Upper lobe of left lung (tissue), 6 donors: Measurements from ENCODE around the gene PTPRD. TPM values are rescaled to one million over a fixed set of nuclear protein-coding genes. Genes with fewer than 3 reads are reported as not detected.

Experiments
- ATAC-seq, 2 donors: fragments of 200-7000 bp; cut with Tn5 transposase; one replicate each; pipeline ENCODE4 v1.9.1; 2022; ENCODE audit warnings: mild to moderate bottlenecking in 2 of 2, moderate library complexity in 2 of 2; ENCODE audit not compliant: low FRiP score in 2 of 2
- DNase-seq, 2 donors: peaks; one replicate each; pipeline ENCODE4 v3.0.0-alpha.2; 2019 to 2020
- H3K27ac ChIP-seq, 4 donors: fragments of 200-600 bp; sonication (generic); one replicate each; pipeline ENCODE4 v1.5.1; 2016 to 2019
- H3K27me3 ChIP-seq, 4 donors: fragments of 200-600 bp; sonication (generic); one replicate each; pipeline ENCODE4 v1.5.1; 2017 to 2019
- H3K36me3 ChIP-seq, 4 donors: fragments of 200-600 bp; sonication (generic); one replicate each; pipeline ENCODE4 v1.5.1; 2016 to 2019
- H3K4me1 ChIP-seq, 4 donors: fragments of 200-600 bp; sonication (generic); one replicate each; pipeline ENCODE4 v1.5.1; 2018 to 2019
- H3K4me3 ChIP-seq, 4 donors: fragments of 200-600 bp; sonication (generic); one replicate each; pipeline ENCODE4 v1.5.1; 2017 to 2019; ENCODE audit warnings: mild to moderate bottlenecking in 2 of 4, moderate library complexity in 1 of 4
- H3K9me3 ChIP-seq, 4 donors: fragments of 200-600 bp; sonication (generic); one replicate each; pipeline ENCODE4 v1.5.1; 2018 to 2019
- EP300 ChIP-seq, 4 donors: sonication (generic); formaldehyde crosslinking; IDR thresholded peaks; one replicate each; pipeline ENCODE4 v1.5.1; 2017; ENCODE audit warnings: antibody characterized with exemption in 4 of 4, control low read depth in 2 of 4
- POLR2A ChIP-seq, 4 donors: fragments of 450-650 bp; IDR thresholded peaks; one replicate each; pipeline ENCODE4 v1.5.1; 2016 to 2017; ENCODE audit warnings: antibody characterized with exemption in 4 of 4, mild to moderate bottlenecking in 2 of 4
- POLR2AphosphoS5 ChIP-seq, 2 donors: sonication (generic); formaldehyde crosslinking; IDR thresholded peaks; one replicate each; pipeline ENCODE4 v1.5.1; 2017; ENCODE audit warnings: antibody characterized with exemption in 2 of 2
- WGBS, 2 donors: methylation state at CpG; one replicate each; pipeline ENCODE4 v1.1.5; 2017 to 2018; 5-methylcytosine and 5-hydroxymethylcytosine counted together
- total RNA-seq, 6 donors: library from RNA; depleted of rRNA in 4 of 6; stranded (reverse); fragments of >200 nt in 4 of 6; gene quantifications; one replicate each; pipeline versions ENCODE4 v1.1.0 to v1.2.1, GENCODE V29; 2016 to 2021
- TF ChIP-seq, protein P1 (sequence below), 6 experiments: fragments of 450-650 bp in 4 of 6; fragments of 200-600 bp in 2 of 6; sonication (generic) in 2 of 6; IDR thresholded peaks; one replicate each; pipeline ENCODE4 v1.5.1; 2016 to 2019; ENCODE audit warnings: antibody characterized with exemption in 6 of 6
- donor health status: DM: no; HTN: no; CAD: no; lungs with moderate emphysema.
- donor health status: DM: no; HTN: yes; CAD: no; lungs with severe emphysema.

PTPRD gene
- total RNA-seq, 6 donors from 2014 or later: 7.4 to 46.1 (median 14.5) TPM

DNA sequence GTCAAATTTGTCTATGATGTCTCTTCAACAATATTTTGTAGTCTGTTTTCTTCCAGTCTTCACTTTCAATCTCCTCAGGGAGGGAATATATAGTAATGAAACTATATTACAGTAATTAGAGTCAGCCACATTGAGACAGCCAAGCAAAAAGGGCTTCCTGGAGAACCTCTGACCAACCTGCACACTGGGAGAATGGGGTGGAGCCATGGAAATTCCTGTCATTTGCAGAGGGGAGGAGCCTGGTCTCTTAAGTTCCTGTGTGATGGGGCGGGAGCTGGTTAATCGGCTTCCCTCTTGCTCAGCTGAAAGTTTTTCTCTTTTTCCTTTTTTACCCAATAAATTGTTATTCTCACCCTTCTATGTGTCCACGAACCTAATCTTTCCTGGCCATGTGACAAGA is 1220.0 kb downstream of the PTPRD start:
- Histone ChIP-seq H3K4me1 (no peaks in the 10 kb centered on the region), H3K4me3 (no peak overlapping the region), H3K9me3 (no peaks in the 10 kb centered on the region), H3K27ac (no peak overlapping the region), H3K36me3 (no peaks in the 10 kb centered on the region), H3K27me3 (no peaks in the 10 kb centered on the region)
- WGBS, 2 donors: 87 to 91% methylated on average over 3 of the region's 3 CpGs
- no peak for TF ChIP-seq POLR2A (IDR thresholded peaks at IDR 0.05)
- DNase-seq (no peak), ATAC-seq (no peak)

DNA sequence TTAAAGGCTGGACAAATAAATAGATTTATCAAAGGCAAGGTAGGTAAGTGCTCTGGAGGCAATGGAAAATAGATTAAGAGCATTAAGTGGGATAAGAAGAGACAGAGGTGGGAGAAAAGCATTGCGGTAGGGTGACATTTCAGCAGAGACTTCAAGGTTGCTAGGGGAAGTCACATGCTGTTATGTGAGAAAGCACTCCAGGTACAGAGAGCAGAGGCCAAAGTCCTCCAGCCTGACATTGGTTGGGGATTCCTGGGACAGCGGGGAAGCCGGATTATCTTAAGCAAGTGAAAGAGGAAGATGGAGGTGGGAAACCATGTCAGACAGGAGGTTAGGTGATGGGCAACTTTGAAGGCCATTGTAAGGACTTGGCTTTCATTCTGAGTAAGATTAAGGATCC is 1222.9 kb downstream of the PTPRD start:
- Histone ChIP-seq H3K27ac (no peak overlapping the region), H3K27me3 (no peaks in the 10 kb centered on the region), H3K9me3 (no peaks in the 10 kb centered on the region), H3K36me3 (no peaks in the 10 kb centered on the region), H3K4me3 (no peak overlapping the region), H3K4me1 (no peaks in the 10 kb centered on the region)
- no peak for TF ChIP-seq POLR2A (IDR thresholded peaks at IDR 0.05)
- TF ChIP-seq EP300 (IDR thresholded peaks at IDR 0.05): no peak
- TF ChIP-seq, protein P1, sequence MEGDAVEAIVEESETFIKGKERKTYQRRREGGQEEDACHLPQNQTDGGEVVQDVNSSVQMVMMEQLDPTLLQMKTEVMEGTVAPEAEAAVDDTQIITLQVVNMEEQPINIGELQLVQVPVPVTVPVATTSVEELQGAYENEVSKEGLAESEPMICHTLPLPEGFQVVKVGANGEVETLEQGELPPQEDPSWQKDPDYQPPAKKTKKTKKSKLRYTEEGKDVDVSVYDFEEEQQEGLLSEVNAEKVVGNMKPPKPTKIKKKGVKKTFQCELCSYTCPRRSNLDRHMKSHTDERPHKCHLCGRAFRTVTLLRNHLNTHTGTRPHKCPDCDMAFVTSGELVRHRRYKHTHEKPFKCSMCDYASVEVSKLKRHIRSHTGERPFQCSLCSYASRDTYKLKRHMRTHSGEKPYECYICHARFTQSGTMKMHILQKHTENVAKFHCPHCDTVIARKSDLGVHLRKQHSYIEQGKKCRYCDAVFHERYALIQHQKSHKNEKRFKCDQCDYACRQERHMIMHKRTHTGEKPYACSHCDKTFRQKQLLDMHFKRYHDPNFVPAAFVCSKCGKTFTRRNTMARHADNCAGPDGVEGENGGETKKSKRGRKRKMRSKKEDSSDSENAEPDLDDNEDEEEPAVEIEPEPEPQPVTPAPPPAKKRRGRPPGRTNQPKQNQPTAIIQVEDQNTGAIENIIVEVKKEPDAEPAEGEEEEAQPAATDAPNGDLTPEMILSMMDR (IDR thresholded peaks at IDR 0.05): no peak
- TF ChIP-seq POLR2AphosphoS5 (IDR thresholded peaks at IDR 0.05): no peak
- WGBS, 2 donors: 94 to 95% methylated on average over 3 of the region's 3 CpGs
- DNase-seq (no peak), ATAC-seq (no peak)

DNA sequence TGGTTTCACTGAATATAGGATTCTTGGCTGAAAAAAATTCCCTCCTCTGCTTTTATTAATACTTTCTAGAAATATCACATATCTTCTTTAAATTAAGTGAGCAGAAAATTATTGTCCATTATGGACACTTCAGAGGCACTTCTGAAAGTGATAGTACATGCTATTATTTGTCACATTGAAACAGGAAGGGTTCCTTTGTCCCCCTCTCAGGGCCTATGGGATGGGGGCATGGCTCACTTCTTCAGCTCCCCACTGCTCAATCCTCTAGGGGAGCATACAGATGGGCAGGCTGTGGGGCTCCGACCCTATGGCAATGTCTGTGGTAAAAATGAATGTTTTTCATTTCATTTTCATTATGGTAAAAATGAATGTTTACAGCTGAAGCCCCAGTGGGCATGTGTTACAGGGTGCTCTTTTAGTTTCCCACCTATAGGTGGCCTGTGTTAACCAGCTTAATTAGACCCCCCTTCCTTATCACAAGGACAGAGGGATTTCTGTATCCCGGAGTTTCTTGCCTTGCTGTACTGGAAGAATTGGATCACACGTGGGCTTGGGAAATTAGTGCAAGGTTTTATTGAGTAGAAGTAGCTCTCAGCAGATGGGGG is 1225.2 kb downstream of the PTPRD start:
- TF ChIP-seq, protein P1 (IDR thresholded peaks at IDR 0.05): no peak
- TF ChIP-seq POLR2A (IDR thresholded peaks at IDR 0.05): no peak
- 77 to 79% methylated on average over 3 of the region's 3 CpGs for WGBS, 2 donors
- DNase-seq (no peak), ATAC-seq (no peak)
- no peak overlapping the region for H3K4me3 ChIP-seq
- no peaks in the 10 kb centered on the region for H3K9me3 ChIP-seq
- no peaks in the 10 kb centered on the region for H3K4me1 ChIP-seq
- H3K27me3 ChIP-seq: no peaks in the 10 kb centered on the region
- no peaks in the 10 kb centered on the region for H3K36me3 ChIP-seq
- no peak overlapping the region for H3K27ac ChIP-seq

DNA sequence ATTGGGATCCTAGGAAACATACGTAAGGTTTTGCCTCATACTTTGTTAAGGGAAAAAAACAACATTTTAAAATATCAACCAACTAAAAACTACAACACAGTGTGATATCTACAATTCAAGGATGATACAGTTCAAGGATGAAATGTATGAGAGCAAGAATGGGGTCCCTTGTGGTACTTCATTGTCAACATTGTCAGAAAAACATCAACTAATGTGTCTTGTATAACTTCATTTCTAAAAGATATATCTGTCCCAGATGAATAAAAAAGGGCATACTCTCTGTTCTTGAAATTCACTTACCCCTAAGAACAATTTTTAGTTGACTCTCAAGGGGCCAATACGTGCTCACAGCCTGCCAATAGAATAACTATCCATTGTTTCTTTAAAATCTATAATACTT is 1250.5 kb downstream of the PTPRD start:
- 79 to 86% methylated on average over 2 of the region's 2 CpGs for WGBS, 2 donors
- DNase-seq: no peak
- no peaks in the 10 kb centered on the region for H3K4me1 ChIP-seq
- H3K4me3 ChIP-seq: no peak overlapping the region
- no peaks in the 10 kb centered on the region for H3K36me3 ChIP-seq
- ATAC-seq: no peak
- no peaks in the 10 kb centered on the region for H3K27me3 ChIP-seq
- TF ChIP-seq, protein P1 (IDR thresholded peaks at IDR 0.05): no peak
- TF ChIP-seq POLR2A (IDR thresholded peaks at IDR 0.05) (no peak), POLR2AphosphoS5 (IDR thresholded peaks at IDR 0.05) (no peak), EP300 (IDR thresholded peaks at IDR 0.05) (no peak)
- H3K9me3 ChIP-seq: no peaks in the 10 kb centered on the region
- no peak overlapping the region for H3K27ac ChIP-seq

DNA sequence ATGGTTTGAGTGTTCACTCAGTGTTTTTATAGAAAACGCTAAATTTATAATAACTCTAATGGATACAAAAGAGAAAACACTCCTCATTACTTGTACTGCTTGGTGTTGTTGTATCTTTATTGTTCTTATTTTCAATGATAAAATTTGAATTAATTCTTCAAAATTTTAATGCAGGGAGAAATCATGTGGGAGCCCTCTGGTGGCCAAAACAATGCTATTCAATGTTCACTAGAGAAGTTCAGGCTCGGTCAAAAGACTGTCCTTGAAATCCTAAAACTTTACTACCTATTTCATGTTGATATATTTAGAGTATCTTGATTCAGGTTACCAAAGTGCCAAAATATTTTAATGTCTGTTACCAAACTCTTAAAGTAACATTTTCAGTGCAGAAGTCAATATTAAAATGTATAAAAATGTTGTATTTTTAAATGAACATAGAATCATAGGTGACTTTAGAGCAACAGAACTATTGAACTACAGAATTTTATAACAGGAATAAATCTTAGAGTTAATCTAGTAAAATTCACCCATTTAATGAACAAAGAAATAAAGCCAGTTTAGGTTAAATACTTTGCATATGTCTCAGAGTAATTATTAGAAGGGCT is 1259.8 kb downstream of the PTPRD start:
- Histone ChIP-seq H3K4me1 (no peaks in the 10 kb centered on the region), H3K27ac (no peak overlapping the region), H3K36me3 (no peaks in the 10 kb centered on the region), H3K27me3 (no peaks in the 10 kb centered on the region), H3K9me3 (no peaks in the 10 kb centered on the region), H3K4me3 (no peak overlapping the region)
- no peak for DNase-seq
- WGBS, 2 donors: 30 to 36% methylated on average over 2 of the region's 2 CpGs
- ATAC-seq: no peak
- TF ChIP-seq, protein P1 (IDR thresholded peaks at IDR 0.05): peak in 5 of 6 experiments; percentile 17 to 43 (median 19)
- TF ChIP-seq POLR2A (IDR thresholded peaks at IDR 0.05) (no peak), POLR2AphosphoS5 (IDR thresholded peaks at IDR 0.05) (no peak), EP300 (IDR thresholded peaks at IDR 0.05) (no peak)
